Subcutaneous adipose tissue (tissue), 4 donors: ENCODE measurements around the gene MGLL. TPM values are rescaled to one million over a fixed set of nuclear protein-coding genes. Genes with fewer than 3 reads are reported as not detected.

Source experiments
- total RNA-seq, 4 donors: library from RNA; depleted of rRNA; stranded (reverse); fragments of >200 nt; gene quantifications; one replicate each; pipeline ENCODE4 v1.1.0, GENCODE V29; 2016
- TF ChIP-seq, protein P1 (sequence below): fragments of 450-650 bp; IDR thresholded peaks from one replicate; pipeline ENCODE4 v1.5.1; 2016; ENCODE audit warnings: low read depth, mild to moderate bottlenecking, control low read depth, antibody characterized with exemption, moderate library complexity

The MGLL gene
- total RNA-seq, 4 donors from 2014 or later, result 83.9 to 292 (median 110) TPM

DNA sequence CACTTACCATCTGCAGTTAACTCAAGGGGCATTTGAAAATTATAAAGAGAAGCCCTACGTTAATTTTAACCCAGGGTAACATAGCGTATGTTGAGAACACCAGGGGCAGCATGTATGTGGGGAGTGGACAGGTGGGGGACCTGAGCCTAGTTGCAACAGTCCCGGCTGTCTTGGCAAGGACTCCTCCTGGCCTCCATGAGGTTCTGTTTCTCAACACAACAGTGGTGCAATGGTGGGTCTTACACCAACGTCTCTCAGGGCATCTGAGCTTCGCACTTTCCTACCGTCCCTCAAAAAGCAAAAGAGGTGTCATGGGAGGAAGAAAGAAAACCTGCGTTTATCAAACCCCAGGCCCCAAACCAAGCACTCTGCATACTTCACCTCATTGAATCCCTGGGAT lies 50.6 kb downstream of the MGLL start:
- TF ChIP-seq, protein P1, sequence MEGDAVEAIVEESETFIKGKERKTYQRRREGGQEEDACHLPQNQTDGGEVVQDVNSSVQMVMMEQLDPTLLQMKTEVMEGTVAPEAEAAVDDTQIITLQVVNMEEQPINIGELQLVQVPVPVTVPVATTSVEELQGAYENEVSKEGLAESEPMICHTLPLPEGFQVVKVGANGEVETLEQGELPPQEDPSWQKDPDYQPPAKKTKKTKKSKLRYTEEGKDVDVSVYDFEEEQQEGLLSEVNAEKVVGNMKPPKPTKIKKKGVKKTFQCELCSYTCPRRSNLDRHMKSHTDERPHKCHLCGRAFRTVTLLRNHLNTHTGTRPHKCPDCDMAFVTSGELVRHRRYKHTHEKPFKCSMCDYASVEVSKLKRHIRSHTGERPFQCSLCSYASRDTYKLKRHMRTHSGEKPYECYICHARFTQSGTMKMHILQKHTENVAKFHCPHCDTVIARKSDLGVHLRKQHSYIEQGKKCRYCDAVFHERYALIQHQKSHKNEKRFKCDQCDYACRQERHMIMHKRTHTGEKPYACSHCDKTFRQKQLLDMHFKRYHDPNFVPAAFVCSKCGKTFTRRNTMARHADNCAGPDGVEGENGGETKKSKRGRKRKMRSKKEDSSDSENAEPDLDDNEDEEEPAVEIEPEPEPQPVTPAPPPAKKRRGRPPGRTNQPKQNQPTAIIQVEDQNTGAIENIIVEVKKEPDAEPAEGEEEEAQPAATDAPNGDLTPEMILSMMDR, result no peak

DNA sequence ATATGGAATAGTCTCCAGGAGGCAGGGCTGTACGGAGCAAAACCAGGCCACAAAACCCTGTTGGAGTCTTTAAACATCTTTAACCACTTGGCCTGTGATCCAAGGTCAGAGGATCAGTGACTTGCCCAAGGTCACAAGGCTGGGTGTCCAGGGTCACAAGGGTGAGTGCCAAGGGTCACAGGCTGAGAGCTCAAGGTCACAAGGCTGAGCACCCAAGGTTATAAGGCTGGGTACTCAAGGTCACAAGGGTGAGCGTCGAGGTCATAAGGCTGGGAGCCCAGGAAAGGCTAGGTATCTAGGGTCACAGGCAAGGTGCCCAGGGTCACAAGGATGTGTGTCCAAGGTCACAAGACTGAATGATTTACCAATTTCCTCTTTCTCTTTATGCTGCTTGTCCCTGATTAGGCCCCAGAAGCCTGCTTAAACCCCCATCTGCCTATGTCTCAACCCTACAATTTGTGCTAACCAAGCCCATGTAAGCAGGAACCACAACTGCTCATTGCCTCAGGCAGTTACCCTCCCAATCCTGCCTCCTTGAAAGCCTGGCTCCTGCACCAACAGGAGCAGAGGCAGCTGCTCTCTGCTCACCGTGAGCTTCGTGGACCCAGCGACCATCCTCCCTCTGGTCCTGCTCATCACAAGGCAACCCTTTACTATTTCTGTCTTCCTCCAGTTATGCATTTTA lies 51.5 kb downstream of the MGLL start:
- TF ChIP-seq, protein P1, result no peak

DNA sequence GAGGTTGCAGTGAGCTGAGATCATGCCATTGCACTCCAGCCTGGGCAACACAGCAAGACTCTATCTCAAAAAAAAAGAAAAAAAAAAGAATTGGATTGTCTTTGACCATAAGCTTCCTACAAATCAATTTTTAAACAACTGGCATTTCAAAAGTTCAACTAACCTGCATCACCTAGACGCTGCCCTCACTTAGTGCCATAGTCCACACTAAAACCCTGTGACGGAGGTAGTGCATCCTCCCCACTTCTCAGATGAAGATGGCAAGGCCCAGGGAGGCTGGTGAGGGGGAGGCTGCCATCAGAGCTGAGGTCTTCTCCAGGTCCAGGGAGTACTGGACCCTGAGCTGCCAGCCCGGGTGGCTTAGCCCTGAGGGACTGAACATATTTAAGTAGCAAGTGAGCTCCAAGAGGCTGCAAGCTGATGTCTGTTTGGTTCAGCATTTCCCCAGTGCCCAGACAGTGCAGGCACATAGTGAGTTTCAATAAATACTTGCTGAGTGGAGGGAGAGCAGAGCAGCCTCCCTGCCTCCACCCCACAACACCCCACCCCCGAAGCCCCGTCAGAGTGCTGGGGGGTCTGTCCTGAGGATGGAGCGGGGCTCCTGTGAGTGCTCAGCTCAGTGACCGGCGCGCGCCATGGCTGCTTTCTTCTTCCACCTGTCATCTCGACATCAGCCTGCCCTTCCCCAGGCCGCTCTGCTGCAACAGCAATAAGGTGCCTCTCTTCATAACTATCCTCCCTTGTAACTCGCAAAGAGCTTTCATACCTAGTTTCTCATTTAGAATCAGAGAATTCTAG lies 52.8 kb downstream of the MGLL start:
- TF ChIP-seq, protein P1, result no peak

DNA sequence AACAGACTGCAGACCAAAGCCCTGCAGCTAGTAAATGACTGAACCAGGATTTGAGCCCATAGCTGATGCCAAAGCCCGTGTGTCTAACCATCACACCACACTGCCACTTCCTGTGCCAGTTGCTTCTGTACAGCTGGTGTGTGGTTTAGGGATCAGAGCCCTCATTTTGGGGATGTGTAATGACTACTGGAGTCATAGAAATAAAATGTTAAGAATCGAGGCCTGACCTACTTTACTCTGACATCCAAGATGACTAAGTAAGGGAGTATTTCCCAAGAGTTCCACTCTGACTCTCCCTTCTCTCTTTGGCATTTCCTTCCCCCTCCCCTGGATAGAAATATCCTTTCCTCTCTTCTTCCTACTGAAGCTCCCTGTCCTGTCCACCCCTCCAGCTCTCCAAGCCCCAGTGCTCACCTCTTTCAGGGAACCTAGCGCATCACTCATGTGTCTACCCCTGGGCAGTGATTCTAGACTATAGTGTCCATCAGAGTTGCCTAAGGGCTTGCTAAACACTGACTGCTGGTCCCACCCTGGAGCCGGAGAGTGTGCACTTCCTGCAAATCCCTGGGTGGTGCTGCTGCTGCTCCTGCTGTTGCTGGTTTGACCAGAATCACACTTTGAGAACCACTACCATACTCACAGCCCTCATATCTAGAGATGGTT lies 53.8 kb downstream of the MGLL start:
- TF ChIP-seq, protein P1, result no peak

DNA sequence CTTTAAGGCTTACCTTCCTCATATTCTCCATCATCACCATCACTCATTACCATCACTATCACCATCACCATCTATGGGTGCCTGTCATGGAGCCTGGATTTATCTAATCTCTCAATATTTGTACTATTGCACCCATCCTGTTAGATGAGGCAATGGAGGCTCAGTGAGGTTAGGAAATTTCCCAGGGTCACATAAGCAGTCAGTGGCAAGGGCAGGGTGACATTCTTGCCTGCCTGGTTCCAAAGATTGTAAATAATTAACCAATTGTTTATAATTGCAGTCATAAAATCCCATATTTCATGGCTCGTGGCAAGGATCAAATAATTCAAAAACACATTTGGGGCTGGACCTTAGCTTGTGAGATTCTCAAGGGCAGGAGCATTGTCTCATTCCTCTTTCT lies 55.2 kb downstream of the MGLL start:
- TF ChIP-seq, protein P1, result no peak

DNA sequence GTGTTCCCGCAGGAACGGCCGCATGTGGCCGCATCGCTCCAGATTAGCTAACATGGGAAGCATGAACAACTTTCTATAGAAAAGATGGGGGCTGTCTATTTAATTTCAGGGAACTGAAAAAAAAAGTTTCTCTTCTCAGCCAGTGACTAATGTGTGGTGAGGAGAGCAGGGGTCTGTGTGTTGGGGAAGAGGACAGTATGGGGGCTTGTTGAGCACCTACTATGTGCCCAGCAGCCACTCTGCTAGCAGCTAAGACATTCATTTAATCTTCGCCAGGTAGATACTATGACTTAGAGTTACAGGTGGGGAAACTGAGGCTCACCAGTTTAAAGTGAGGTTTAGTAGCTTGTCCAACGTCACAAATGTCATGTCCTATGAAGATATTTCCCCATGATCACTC lies 56.6 kb downstream of the MGLL start:
- TF ChIP-seq, protein P1, result no peak

DNA sequence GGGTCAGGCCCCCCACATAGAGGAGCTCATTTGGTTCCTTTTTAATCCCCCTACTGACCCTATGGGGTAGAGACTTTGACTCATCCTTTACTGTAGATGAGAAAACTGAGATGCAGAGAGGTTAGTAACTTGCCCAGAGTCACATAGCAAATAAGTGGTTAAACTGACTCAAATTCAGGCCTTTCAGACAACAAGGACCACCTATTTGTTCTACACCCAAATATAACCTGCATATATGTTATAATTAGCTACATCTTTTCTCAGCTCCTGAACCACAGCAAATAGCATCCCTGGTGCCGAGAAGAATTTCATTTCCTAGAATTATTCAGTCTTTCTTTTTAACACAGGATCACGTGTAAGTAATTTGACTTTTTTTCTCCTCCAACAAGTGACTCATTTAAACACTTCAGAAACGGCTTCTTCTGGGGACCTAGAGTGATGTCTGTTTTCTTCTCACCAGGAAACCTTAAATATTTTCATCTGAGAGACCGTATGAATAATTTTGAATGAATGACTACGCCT lies 57.4 kb downstream of the MGLL start:
- TF ChIP-seq, protein P1, result no peak
